Activated CD4-positive, alpha-beta T cell treated with anti-CD3 and anti-CD28 coated beads for 24 hours (primary cell): ENCODE results near the gene TTC38.
"Not testable (repeated sequence)": the region's sequence is repeated elsewhere in the genome, so short reads cannot be mapped to it uniquely, and the experiment has no call there.

ENCODE experiments used
- DNase-seq, 2 donors: peaks; one replicate each; pipeline ENCODE4 v3.0.0-alpha.2; 2020; ENCODE audit warnings: low read depth in 2 of 2

TTC38 gene

GRCh38 chr22:46246178-46246577, 21.6 kb upstream of the TTC38 start:
- no peak for DNase-seq

DNA sequence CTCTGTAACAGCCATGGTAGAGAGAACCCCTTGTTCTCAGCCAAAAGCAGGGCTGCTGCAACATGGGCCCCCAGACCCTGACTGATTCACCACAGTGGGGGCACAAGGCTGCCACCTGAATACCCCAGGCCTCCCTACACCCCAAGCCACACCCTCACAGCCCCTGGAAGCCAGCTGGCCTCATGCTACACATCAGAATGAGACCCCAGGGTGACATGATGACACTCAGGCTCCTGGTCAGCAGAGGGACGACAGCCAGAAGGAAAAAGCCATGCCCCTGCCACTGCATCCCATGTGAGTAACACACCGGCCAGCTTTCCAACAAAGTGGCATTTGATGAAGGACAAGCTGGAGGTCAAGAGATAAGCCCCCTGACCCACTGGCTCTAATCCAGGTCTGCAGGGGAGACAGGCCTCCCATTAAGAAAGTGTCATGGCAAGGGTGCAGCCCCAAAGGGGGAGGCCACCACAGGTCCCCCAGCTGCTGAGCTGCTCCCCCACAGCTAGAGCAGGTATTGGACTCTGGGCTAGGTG, 20.3 kb upstream of the TTC38 start:
- DNase-seq, result no peak

- DNase-seq, result peak; percentile 85 to 87
These were observed 17.6 kb upstream of the TTC38 start, which contains the start of gene CDPF1 for GRCh38 chr22:46250035-46250782. Gene CDPF1, minus strand, starts transcription at chr22:46250293. Its CDS starts 2,009 bp downstream, at chr22:46248284.

DNA sequence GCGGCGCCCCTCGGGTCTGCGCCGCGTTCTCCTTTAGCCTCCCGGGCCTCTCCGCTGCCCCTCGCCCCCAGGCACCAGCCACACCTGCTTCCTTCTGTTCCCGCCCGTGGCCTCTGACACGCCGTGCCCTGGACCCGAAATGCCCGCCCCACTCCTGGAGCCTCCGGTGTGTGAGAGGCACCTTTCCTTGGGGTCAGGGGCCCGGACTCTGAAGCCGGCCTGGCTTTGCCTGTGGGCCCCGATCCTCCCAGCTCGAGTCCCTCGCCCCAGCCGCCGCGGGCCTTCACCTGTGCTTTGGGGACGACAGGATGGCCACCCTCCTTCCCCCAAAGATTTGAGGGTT, 17.1 kb upstream of the TTC38 start:
- DNase-seq, result no peak

GRCh38 chr22:46251266-46251665, 16.5 kb upstream of the TTC38 start:
- DNase-seq, result no peak

GRCh38 chr22:46251816-46252380, 15.9 kb upstream of the TTC38 start:
- no peak for DNase-seq

- no peak for DNase-seq
These were observed 11.3 kb upstream of the TTC38 start for GRCh38 chr22:46256358-46256958.

- no peak for DNase-seq
These were observed 8.4 kb upstream of the TTC38 start for GRCh38 chr22:46259374-46259773.

GRCh38 chr22:46260038-46260437, 7.8 kb upstream of the TTC38 start:
- no peak for DNase-seq

DNA sequence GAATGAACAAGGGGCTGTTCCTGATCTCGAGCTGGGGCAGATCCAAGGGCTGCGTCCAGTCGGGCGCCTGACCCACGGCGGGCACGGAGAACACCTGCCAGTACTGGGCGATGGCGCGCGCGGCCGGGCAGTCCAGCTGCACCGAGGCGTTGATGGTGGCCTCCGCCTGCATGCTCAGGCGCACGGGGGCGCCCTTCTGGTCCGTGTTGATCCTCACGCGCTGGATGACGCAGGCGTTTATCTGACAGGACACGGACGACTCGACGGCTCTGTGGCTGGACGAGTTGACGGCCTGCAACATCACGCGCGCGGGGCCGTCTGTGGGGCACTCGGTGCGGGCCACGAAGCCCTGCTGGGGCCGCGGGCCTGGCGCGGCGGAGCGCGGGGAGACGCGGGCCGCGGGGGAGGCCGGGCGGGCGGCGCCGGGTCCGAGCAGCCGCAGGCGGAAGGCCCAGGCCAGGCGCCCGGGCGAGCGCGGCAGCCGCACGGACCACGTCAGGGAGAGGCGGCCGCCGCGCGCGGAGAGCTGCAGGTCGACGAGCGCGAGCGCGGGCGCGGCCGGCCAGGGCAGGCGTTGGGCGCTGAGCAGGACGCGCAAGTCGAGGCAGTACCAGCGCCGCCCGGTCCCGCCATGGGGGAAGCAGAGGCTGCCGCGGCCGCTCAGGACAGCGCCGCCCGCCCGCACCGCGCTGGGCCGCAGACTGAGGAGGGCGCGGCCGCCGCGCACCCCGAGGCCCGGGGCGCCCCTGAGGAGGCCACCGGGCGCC, 5.2 kb upstream of the TTC38 start:
- DNase-seq, result peak in 1 of 2 donors; percentile 22

- DNase-seq, result no peak
These were observed 4.6 kb upstream of the TTC38 start, which contains the start of gene PKDREJ for GRCh38 chr22:46263216-46263590. Gene PKDREJ, minus strand, starts transcription at chr22:46263343. Its CDS starts 21 bp downstream, at chr22:46263322.

DNA sequence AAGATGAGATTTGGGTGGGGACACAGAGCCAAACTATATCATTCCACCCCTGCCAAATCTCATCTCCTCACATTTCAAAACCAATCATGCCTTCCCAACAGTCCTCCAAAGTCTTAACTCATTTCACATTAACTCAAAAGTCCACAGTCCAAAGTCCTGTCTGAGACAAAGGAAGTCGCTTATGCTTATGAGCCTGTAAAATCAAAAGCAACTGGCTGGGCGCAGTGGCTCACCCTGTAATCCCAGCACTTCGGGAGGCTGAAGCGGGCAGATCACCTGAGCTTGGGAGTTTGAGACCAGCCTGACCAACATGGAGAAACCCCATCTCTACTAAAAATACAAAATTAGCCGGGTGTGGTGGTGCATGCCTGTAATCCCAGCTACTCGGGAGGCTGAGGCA, 3.3 kb upstream of the TTC38 start:
- DNase-seq, result not testable (repeated sequence)

- DNase-seq, result not testable (repeated sequence)
These were observed 2.2 kb upstream of the TTC38 start for GRCh38 chr22:46265627-46266026.

GRCh38 chr22:46269564-46269963, 1.8 kb downstream of the TTC38 start:
- DNase-seq, result no peak

GRCh38 chr22:46272196-46272595, 4.4 kb downstream of the TTC38 start:
- no peak for DNase-seq

GRCh38 chr22:46272762-46273431, 5.1 kb downstream of the TTC38 start:
- no peak for DNase-seq

DNA sequence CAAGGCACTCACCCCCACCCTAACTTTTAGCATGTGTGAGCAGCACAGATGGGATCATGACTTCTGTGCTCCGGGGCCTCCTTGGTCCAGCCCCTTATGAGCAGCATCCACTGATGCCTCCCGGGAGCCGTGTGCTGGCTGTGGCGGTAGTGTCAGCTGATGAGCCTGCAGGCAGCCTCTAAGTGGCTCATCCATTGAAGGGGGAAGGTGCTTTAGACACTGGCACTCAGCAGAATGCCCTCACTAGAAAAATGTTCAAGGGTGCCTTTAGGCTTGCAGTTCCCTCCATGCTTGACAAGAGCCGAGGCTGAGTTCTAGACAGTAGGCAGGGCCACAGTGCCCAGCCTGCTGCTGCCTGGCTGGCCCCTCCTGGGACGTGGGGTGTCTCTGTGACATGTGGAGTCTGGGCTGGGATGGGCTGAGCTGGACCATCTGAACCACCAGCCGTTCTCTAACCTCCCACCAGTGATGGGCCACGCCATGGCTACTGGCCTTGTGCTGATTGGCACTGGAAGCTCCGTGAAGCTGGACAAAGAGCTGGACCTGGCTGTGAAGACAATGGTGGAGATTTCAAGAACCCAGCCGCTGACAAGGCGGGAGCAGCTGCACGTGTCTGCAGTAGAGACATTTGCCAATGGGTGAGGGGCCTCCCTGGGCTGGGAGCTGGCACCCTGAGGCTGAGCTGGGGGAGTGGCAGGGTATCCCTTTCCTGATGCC, 5.8 kb downstream of the TTC38 start:
- no peak for DNase-seq

GRCh38 chr22:46274381-46274780, 6.6 kb downstream of the TTC38 start:
- no peak for DNase-seq

DNA sequence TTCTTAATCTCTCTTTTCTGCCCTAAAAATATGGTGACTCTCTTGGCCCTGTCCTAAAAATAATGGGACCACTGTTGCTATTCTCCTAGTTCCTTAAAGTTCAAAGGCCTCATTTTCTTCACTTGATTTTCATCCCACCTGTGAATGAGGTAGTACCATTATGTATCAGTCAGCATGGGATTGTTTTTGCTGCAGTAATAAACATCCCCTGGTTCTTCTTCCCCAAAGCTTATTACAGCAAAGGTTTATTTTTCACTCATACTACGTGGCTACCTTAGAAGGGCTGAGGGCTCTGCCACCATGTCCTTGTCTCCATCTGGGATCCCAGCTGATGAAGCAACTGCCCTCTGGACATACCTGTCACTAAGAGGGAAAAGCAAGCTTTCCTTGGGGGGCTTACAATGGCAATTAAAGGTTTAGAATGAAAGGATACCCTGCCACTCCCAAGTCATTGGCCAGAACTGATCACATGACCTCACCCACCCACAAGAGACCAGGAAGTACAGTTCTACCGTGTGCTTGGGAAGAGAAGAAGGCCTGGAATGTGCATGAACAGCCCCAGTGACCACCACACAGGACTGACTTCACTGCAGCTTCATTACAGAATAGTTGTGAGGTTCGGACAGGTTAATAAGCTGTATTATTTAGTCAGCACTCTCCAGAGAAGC, 7.8 kb downstream of the TTC38 start:
- no peak for DNase-seq

GRCh38 chr22:46276563-46276962, 8.8 kb downstream of the TTC38 start:
- no peak for DNase-seq
